Peyer's patch (tissue), 4 donors: ENCODE results near the gene ARL2BP.
"Not testable (repeated sequence)": the region's sequence is repeated elsewhere in the genome, so short reads cannot be mapped to it uniquely, and the experiment has no call there.

Experiments used
- POLR2A ChIP-seq, 2 donors: fragments of 450-650 bp; IDR thresholded peaks; one replicate each; pipeline ENCODE4 v1.5.1; 2017; ENCODE audit warnings: antibody characterized with exemption in 2 of 2, mild to moderate bottlenecking in 2 of 2, moderate library complexity in 2 of 2
- TF ChIP-seq, protein P1 (sequence below), 6 experiments: fragments of 450-650 bp in 4 of 6; fragments of 200-600 bp in 2 of 6; sonication (generic) in 1 of 6; IDR thresholded peaks; one replicate each; pipeline ENCODE4 v1.5.1; 2017 to 2019; ENCODE audit warnings: antibody characterized with exemption in 6 of 6, mild to moderate bottlenecking in 3 of 6, moderate library complexity in 1 of 6

GRCh38 chr16:57267343-57267742 lies 22.3 kb downstream of the ARL2BP start:
- TF ChIP-seq POLR2A (IDR thresholded peaks at IDR 0.05) = not testable (repeated sequence)
- TF ChIP-seq, protein P1, sequence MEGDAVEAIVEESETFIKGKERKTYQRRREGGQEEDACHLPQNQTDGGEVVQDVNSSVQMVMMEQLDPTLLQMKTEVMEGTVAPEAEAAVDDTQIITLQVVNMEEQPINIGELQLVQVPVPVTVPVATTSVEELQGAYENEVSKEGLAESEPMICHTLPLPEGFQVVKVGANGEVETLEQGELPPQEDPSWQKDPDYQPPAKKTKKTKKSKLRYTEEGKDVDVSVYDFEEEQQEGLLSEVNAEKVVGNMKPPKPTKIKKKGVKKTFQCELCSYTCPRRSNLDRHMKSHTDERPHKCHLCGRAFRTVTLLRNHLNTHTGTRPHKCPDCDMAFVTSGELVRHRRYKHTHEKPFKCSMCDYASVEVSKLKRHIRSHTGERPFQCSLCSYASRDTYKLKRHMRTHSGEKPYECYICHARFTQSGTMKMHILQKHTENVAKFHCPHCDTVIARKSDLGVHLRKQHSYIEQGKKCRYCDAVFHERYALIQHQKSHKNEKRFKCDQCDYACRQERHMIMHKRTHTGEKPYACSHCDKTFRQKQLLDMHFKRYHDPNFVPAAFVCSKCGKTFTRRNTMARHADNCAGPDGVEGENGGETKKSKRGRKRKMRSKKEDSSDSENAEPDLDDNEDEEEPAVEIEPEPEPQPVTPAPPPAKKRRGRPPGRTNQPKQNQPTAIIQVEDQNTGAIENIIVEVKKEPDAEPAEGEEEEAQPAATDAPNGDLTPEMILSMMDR (IDR thresholded peaks at IDR 0.05) = not testable (repeated sequence)
